ENCODE measurements around the gene EME2. TPM values are rescaled to one million over a fixed set of nuclear protein-coding genes. Genes with fewer than 3 reads are reported as not detected.
"Not testable (repeated sequence)": the region's sequence is repeated elsewhere in the genome, so short reads cannot be mapped to it uniquely, and the experiment has no call there.

Gene EME2
- total and polyA plus RNA-seq, 9 donors, result 0.83 to 19.2 (median 13.7) TPM

DNA sequence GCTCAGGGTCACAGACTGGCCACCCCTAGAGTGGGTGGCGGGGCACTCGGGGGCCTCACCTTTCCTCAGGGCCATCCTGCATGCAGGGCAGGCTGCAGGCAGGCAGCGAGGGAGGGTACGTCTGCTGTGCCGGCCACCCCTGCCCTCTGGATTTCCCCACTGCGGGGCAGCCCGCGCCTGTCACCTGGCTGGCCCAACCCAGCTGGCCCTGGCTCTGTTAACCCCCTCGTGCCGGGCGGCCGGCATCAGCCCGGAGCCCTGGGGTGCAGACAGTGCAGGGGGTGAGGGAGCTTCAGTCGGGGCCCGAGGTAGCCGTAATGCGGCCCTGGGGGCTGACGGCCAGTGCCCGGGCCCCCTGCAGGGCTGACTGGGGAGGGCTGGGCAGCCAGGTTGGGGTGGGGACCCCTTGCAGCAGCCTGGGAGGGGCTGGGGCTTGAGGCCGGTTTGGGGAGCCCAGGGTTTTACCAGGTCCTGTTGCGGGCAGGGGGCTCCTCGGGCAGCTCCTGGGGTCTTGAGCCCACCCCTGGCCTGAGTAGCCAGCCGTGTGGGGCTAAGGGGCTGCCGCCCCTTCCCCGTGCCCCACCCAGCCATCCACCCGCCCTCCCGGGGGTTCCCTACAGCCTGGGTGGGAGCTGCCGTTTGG, 21.1 kb downstream of the EME2 start, which contains the start of gene IGFALS:
IGFALS (minus strand) TSS at position 128 of the 643 bp plus-strand sequence; CDS start at position 75, 53 bp downstream.
- peak in 2 of 5 donors; percentile 17 to 23 for DNase-seq
- intact Hi-C loops (cut with DNase I), result no loop called here
- no peak for TF ChIP-seq EP300 (IDR thresholded peaks at IDR 0.05)
- TF ChIP-seq POLR2A (IDR thresholded peaks at IDR 0.05), result no peak
- TF ChIP-seq, protein P1, sequence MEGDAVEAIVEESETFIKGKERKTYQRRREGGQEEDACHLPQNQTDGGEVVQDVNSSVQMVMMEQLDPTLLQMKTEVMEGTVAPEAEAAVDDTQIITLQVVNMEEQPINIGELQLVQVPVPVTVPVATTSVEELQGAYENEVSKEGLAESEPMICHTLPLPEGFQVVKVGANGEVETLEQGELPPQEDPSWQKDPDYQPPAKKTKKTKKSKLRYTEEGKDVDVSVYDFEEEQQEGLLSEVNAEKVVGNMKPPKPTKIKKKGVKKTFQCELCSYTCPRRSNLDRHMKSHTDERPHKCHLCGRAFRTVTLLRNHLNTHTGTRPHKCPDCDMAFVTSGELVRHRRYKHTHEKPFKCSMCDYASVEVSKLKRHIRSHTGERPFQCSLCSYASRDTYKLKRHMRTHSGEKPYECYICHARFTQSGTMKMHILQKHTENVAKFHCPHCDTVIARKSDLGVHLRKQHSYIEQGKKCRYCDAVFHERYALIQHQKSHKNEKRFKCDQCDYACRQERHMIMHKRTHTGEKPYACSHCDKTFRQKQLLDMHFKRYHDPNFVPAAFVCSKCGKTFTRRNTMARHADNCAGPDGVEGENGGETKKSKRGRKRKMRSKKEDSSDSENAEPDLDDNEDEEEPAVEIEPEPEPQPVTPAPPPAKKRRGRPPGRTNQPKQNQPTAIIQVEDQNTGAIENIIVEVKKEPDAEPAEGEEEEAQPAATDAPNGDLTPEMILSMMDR (IDR thresholded peaks at IDR 0.05), result no peak
- no peaks in the 10 kb centered on the region for H3K4me1 ChIP-seq (ENCODE audit: insufficient read depth)
- WGBS, 3 donors, result 26 to 43% (median 33%) methylated on average over 22 to 28 of the region's 28 CpGs
- no peaks in the 10 kb centered on the region for H3K27me3 ChIP-seq
- no peak within 1 kb of the TSS for H3K27ac ChIP-seq
- H3K9me3 ChIP-seq, result no peaks in the 10 kb centered on the region
- no peak within 1 kb of the TSS for H3K4me3 ChIP-seq
- H3K36me3 ChIP-seq, result no peaks in the 10 kb centered on the region

DNA sequence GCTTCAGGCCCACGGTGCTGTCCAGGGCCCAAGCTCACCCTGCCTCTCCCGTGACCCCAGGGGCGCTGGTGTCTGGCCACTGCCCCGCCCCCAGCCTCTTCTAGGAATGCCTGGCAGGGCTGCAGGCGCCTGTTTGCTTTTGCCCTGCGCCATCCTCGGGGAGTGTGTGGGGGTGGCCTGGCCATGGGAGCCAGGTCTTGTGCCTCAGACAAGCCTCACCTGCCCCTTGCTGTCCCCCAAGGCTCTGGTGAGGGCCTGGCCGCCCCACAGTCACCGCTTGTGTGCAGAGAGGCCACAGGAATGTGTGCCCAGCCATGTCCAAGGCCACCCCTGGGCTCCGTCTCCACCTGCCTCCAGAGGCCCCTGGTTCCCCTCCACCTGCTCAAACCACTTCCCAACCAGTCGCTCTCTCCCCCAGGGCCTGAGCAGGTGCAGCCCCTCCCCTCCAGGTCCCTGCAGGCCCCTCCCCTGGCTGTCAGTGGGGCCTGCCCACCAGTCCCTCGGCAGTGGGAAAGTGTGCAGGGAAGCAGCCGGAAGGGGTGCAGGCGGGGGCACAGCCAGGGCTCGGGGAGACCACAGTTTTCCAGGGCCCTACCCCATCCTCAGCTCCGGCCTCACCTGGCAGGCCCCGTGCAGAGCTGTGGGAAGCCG, 21.7 kb downstream of the EME2 start:
- WGBS, 3 donors, result 31 to 41% (median 41%) methylated on average over 17 to 18 of the region's 18 CpGs
- intact Hi-C loops (cut with DNase I), result no loop called here
- Histone ChIP-seq H3K4me1 (ENCODE audit: insufficient read depth) (no peaks in the 10 kb centered on the region), H3K9me3 (no peaks in the 10 kb centered on the region), H3K4me3 (no peak overlapping the region), H3K36me3 (no peaks in the 10 kb centered on the region), H3K27ac (no peak overlapping the region), H3K27me3 (no peaks in the 10 kb centered on the region)
- TF ChIP-seq, protein P1 (IDR thresholded peaks at IDR 0.05), result no peak
- TF ChIP-seq POLR2A (IDR thresholded peaks at IDR 0.05), result no peak
- no peak for TF ChIP-seq EP300 (IDR thresholded peaks at IDR 0.05)
- DNase-seq, result peak in 3 of 5 donors; percentile 24 to 46 (median 28)

DNA sequence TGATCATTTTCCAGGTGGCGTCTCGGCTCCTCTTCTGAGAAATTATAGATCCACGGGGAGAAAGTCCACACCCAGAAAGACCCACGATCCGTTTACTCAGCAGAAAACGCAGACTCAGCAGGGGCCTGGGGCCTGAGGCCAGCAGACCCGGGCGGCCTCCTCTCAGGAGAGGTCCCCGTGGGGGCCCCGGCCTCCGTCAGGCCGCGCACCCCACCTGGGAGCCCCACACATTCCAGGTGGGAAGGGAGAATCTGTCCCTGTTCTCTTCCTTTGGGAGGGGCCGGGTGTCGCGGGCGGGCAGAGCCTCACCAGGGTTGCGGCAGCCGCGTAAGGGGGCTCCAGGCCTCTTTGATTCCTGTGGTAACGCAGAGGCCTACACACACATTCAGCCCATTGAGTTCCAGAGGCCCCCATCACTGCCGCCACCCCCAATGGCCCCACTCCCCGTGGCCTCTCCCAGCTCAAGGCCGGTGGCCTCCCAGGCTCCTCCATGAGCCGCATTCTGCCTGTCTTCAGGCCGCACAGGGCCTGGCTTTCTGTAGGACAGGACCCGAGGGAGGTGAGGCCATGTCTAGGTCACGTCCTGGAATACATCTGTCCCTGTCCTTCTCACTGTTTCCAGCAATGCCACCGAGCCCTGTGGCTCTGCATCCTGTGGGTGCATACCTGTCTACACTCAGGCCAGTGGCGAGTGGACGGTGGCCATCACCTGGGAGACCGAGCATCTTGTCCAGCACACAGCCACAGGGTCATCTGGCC, 22.5 kb downstream of the EME2 start:
- 67 to 74% (median 72%) methylated on average over 32 of the region's 32 CpGs for WGBS, 3 donors
- intact Hi-C loops (cut with DNase I), result no loop called here

DNA sequence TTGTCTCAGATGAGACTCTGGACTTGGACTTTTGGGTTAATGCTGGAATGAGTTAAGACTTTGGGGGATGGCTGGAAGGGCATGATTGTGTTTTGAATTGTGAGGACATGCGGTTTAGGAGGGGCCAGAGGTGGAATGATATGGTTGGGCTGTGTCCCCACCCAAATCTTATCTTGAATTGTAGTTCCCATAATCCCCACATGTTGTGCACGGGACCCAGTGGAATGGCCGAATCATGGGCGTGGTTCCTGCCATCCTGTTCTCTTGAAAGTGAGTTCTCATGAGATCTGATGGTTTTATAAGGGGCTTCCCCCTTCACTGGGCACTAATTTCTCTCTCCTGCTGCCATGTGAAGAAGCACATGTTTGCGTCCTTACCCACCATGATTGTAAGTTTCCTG, 26.7 kb downstream of the EME2 start:
- WGBS, 3 donors, result 51 to 84% (median 68%) methylated on average over 5 of the region's 5 CpGs
- H3K4me3 ChIP-seq; H3K27me3 ChIP-seq; H3K27ac ChIP-seq; DNase-seq; H3K4me1 ChIP-seq (ENCODE audit: insufficient read depth); H3K9me3 ChIP-seq; intact Hi-C loops (cut with DNase I); H3K36me3 ChIP-seq: not testable (repeated sequence)

More for the DNA sequence above, 22.5 kb downstream of the EME2 start:
- Histone ChIP-seq H3K4me3 (no peak overlapping the region), H3K36me3 (no peaks in the 10 kb centered on the region), H3K27ac (no peak overlapping the region), H3K4me1 (ENCODE audit: insufficient read depth) (no peaks in the 10 kb centered on the region), H3K27me3 (no peaks in the 10 kb centered on the region), H3K9me3 (no peaks in the 10 kb centered on the region)
- TF ChIP-seq, protein P1 (IDR thresholded peaks at IDR 0.05), result no peak
- TF ChIP-seq POLR2A (IDR thresholded peaks at IDR 0.05), result no peak
- no peak for TF ChIP-seq EP300 (IDR thresholded peaks at IDR 0.05)
- no peak for DNase-seq
